ENCODE data around the gene LTBR. TPM values are rescaled to one million over a fixed set of nuclear protein-coding genes. Genes with fewer than 3 reads are reported as not detected.
"Not testable (repeated sequence)": the region's sequence is repeated elsewhere in the genome, so short reads cannot be mapped to it uniquely, and the experiment has no call there.

The LTBR gene
- total RNA-seq, 1 donor from 2014 or later = 2.8 TPM

- DNase-seq (ENCODE audit: low read depth) (no peak), FAIRE-seq (no peak)
- H3K9me3 ChIP-seq (ENCODE audit: insufficient read depth, low read depth, low read length) = no peaks in the 10 kb centered on the region
- TF ChIP-seq EZH2 (IDR thresholded peaks at IDR 0.05; ENCODE audit: insufficient read depth, low read length) = no peak
- H3K27ac ChIP-seq (ENCODE audit: low read depth, low read length) = no peak overlapping the region
- Mint-ChIP-seq H3K27ac (ENCODE audit: unreplicated experiment) (no peak overlapping the region), H3K36me3 (ENCODE audit: low read depth, unreplicated experiment) (no peaks in the 10 kb centered on the region), H3K9me3 (ENCODE audit: unreplicated experiment) (no peaks in the 10 kb centered on the region), H3K4me3 (ENCODE audit: unreplicated experiment) (no peak overlapping the region), H3K27me3 (ENCODE audit: low read depth, unreplicated experiment) (no peaks in the 10 kb centered on the region), H3K4me1 (ENCODE audit: low read depth, unreplicated experiment) (peaks cover 17% of the 10 kb centered on the region)
- no peak overlapping the region for H2AFZ ChIP-seq (ENCODE audit: low read depth, low read length)
- no peaks in the 10 kb centered on the region for H3K36me3 ChIP-seq (ENCODE audit: insufficient read depth, low read length)
- no peak overlapping the region for H3K9ac ChIP-seq (ENCODE audit: low read length)
- H3K79me2 ChIP-seq (ENCODE audit: insufficient read depth, low read length) = no peaks in the 10 kb centered on the region
- H3K4me1 ChIP-seq (ENCODE audit: insufficient read depth, low read length) = peaks cover 14% of the 10 kb centered on the region
- no peaks in the 10 kb centered on the region for H3K27me3 ChIP-seq (ENCODE audit: insufficient read depth, low read length)
- H3K4me2 ChIP-seq (ENCODE audit: low read length) = no peak overlapping the region
- H3K4me3 ChIP-seq (ENCODE audit: insufficient read depth, low read depth, low read length) = no peak overlapping the region
- H4K20me1 ChIP-seq (ENCODE audit: insufficient read depth, low read length) = no peaks in the 10 kb centered on the region
Measured at GRCh38 chr12:6426882-6427671, 43.1 kb downstream of the LTBR start.

GRCh38 chr12:6427796-6428195 lies 43.8 kb downstream of the LTBR start:
- not testable (repeated sequence) for DNase-seq (ENCODE audit: low read depth)

GRCh38 chr12:6428326-6428725 lies 44.4 kb downstream of the LTBR start:
- H3K27me3 Mint-ChIP-seq (ENCODE audit: low read depth, unreplicated experiment) = no peaks in the 10 kb centered on the region
- no peak for TF ChIP-seq EZH2 (IDR thresholded peaks at IDR 0.05; ENCODE audit: insufficient read depth, low read length)
- no peak for TF ChIP-seq CTCF (IDR thresholded peaks at IDR 0.05; ENCODE audit: insufficient read depth, low read depth, low read length)
- no peak overlapping the region for H3K27ac Mint-ChIP-seq (ENCODE audit: unreplicated experiment)
- H3K9me3 Mint-ChIP-seq (ENCODE audit: unreplicated experiment) = no peaks in the 10 kb centered on the region
- no peaks in the 10 kb centered on the region for H3K36me3 ChIP-seq (ENCODE audit: insufficient read depth, low read length)
- no peak overlapping the region for H3K27ac ChIP-seq (ENCODE audit: low read depth, low read length)
- H2AFZ ChIP-seq (ENCODE audit: low read depth, low read length) = no peak overlapping the region
- H3K4me1 Mint-ChIP-seq (ENCODE audit: low read depth, unreplicated experiment) = peaks cover 17% of the 10 kb centered on the region
- no peaks in the 10 kb centered on the region for H3K79me2 ChIP-seq (ENCODE audit: insufficient read depth, low read length)
- H3K4me3 ChIP-seq (ENCODE audit: insufficient read depth, low read depth, low read length) = no peak overlapping the region
- no peak overlapping the region for H3K4me2 ChIP-seq (ENCODE audit: low read length)
- peaks cover 14% of the 10 kb centered on the region for H3K4me1 ChIP-seq (ENCODE audit: insufficient read depth, low read length)
- FAIRE-seq = no peak
- H3K9me3 ChIP-seq (ENCODE audit: insufficient read depth, low read depth, low read length) = no peaks in the 10 kb centered on the region
- DNase-seq (ENCODE audit: low read depth) = no peak
- no peaks in the 10 kb centered on the region for H4K20me1 ChIP-seq (ENCODE audit: insufficient read depth, low read length)
- no peaks in the 10 kb centered on the region for H3K27me3 ChIP-seq (ENCODE audit: insufficient read depth, low read length)
- no peaks in the 10 kb centered on the region for H3K36me3 Mint-ChIP-seq (ENCODE audit: low read depth, unreplicated experiment)
- no peak overlapping the region for H3K9ac ChIP-seq (ENCODE audit: low read length)
- H3K4me3 Mint-ChIP-seq (ENCODE audit: unreplicated experiment) = no peak overlapping the region

More at GRCh38 chr12:6427796-6428195, 43.8 kb downstream of the LTBR start:
- H3K27me3 ChIP-seq (ENCODE audit: insufficient read depth, low read length); H3K4me3 Mint-ChIP-seq (ENCODE audit: unreplicated experiment); H3K4me2 ChIP-seq (ENCODE audit: low read length); H3K79me2 ChIP-seq (ENCODE audit: insufficient read depth, low read length); H4K20me1 ChIP-seq (ENCODE audit: insufficient read depth, low read length); H2AFZ ChIP-seq (ENCODE audit: low read depth, low read length); FAIRE-seq; H3K36me3 Mint-ChIP-seq (ENCODE audit: low read depth, unreplicated experiment); H3K36me3 ChIP-seq (ENCODE audit: insufficient read depth, low read length); H3K27ac Mint-ChIP-seq (ENCODE audit: unreplicated experiment); H3K27me3 Mint-ChIP-seq (ENCODE audit: low read depth, unreplicated experiment); H3K4me3 ChIP-seq (ENCODE audit: insufficient read depth, low read depth, low read length); H3K9ac ChIP-seq (ENCODE audit: low read length); H3K9me3 ChIP-seq (ENCODE audit: insufficient read depth, low read depth, low read length); H3K9me3 Mint-ChIP-seq (ENCODE audit: unreplicated experiment); H3K27ac ChIP-seq (ENCODE audit: low read depth, low read length): not testable (repeated sequence)
- peaks cover 17% of the 10 kb centered on the region for H3K4me1 Mint-ChIP-seq (ENCODE audit: low read depth, unreplicated experiment)
- peaks cover 14% of the 10 kb centered on the region for H3K4me1 ChIP-seq (ENCODE audit: insufficient read depth, low read length)
